GM18868 (cell line): ENCODE data around the gene PARD3.

Experiments
- ATAC-seq: cut with Tn5 transposase; IDR thresholded peaks from one replicate; pipeline ENCODE4 v1.9.1; 2021; ENCODE audit warnings: mild to moderate bottlenecking, moderate library complexity; ENCODE audit not compliant: unreplicated experiment

Gene PARD3

DNA sequence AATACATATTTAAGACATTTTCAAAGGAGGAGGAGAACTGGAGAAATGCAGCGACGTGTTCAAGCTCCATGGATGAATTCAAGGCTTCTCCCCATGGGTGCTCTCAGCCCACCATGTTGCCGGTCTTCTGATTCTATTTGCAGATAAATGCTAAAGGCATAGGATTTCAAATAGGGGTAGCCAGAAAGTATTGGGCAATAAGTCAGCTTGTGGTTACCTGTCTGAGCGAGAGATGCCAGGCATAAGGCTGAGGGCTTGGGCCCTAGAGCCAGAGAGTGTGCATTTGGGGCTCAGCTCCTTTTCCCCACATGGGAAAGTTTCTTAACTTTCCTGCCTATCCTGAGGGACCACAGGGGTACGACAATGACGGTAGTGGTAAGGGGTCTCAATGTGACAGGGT lies 180.0 kb downstream of the PARD3 start:
- ATAC-seq: no peak

DNA sequence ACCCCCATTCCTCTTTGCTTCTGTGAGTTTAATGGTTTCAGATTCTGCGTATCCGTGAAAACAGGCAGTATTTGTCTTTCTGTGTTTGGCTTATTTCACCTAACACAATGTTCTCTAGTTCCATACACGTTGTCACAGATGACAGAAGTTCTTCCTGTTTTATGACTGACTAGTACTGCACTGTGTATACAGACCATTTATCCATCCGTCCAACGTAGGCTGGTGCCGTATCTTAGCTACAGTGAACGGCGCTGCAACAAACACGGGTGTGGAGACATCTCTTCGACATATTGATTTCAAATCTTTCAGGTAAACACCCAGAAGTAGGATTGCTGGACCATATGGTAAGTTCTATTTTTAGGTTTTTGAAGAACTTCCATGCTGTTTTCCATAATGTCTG lies 181.7 kb downstream of the PARD3 start:
- no peak for ATAC-seq

DNA sequence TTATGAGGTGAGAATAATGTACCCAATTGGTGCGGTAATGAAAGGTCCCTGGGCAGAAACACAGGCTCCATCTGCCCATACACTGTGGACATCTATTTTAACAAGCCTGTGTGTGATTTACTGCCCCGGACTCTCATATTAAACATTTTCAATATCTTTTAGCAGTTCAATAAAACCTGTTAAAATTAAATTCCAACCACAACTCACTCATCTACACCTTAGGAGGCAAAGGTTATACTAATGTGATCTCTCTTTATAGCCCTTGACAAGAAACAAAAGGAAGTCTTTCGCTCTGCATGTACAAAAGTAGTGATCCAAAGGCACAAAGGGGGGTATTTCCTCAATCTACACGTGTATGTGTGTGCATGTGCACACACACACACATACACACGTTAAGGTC lies 186.0 kb downstream of the PARD3 start:
- ATAC-seq: no peak

DNA sequence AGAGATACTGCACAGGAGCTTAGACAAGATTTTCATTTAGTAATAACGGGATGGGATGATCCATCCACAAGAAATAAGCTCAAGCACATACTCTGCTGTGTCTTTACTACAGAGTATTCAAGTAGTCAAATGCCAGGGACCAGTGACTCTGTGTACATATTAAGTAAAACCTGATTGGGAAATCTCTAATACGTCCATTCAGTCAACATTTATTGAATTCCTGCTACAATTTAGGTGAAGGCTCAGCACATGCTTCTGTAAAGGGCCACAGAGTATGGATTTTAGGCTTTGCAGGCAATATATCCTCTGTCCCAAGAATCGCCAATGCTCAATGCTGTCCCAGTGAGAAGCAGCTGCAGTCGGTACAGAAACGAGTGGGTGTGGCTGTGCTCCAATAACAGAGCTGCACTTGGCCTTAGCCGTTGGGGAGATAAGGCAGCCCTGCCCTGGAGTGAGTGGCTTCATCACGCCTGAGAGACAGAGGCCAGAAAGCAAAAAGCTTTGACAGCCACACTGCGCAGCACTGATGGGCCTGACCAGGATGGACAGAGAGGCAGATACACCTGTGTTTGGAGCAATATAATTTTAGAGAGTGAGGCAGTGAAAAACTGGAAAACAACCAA lies 186.8 kb downstream of the PARD3 start:
- no peak for ATAC-seq

DNA sequence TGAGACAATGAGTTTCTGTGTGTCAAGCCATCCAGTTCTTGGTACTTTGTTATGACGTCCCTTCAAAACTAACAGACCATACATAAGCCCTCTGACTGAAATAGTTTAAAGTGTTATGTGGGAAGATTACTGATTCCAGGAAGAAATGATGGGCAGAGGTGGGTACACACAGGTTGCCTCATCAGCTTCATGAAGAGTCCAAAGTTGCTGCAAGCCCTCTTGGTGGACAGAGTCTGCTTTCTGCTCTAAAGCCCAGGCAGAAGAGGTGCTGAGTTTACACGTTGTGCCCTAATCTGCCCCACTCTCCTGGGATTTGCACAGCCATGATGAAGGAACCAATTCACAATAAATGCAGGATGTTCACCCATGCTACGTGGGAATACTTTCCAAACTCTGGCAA lies 187.4 kb downstream of the PARD3 start:
- peak; percentile 15 for ATAC-seq

DNA sequence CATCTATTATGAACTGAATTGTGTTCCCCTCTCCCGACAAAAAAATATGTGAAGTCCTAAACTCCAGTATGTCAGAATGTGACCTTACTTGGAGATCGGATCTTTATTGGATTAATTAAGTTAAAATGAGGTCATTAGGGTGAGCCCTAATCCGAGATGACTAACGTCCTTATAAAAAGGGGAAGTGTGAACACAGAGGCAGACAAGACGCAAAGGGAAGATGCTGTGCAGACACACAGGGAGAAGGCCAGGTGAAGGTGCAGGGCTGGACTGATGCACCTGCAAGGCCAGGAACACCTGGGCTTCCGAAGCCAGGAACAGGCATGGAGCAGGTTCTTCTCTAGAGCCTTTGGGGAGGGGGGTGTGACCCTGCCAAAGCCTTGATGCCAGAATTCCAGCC lies 187.8 kb downstream of the PARD3 start:
- ATAC-seq: peak; percentile 68

DNA sequence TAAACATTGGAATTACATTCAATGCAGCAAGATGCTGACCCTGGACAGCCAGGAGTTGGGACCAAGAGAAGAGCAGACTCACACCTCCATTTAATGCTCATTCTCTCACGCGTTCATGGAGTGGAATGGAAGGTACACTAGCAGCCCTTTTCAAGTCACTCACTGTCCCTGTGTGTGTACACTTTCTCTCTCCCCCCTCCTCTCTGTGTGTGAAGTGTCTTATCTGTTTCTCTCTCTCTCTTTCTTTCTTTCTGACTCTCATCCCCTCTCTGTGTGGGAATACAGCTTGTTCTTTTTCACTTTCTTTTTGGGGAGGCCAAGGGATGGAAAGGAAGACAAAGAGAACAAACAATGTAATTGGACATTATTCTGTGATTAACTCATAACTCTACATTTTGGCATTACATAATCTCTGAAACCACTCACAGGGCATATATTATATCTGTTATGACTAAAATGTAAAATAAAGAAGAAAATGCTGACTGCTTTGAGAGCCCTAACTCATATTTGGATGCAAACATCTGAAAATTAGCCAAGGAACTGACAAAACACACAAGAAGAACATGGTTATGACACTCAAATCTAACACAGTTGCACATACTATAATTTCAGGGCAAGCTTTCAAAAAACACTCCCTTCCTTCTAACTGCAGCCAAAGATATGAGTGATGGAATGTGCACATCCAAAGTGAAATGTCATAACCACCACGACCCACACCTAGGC lies 188.8 kb downstream of the PARD3 start:
- no peak for ATAC-seq

DNA sequence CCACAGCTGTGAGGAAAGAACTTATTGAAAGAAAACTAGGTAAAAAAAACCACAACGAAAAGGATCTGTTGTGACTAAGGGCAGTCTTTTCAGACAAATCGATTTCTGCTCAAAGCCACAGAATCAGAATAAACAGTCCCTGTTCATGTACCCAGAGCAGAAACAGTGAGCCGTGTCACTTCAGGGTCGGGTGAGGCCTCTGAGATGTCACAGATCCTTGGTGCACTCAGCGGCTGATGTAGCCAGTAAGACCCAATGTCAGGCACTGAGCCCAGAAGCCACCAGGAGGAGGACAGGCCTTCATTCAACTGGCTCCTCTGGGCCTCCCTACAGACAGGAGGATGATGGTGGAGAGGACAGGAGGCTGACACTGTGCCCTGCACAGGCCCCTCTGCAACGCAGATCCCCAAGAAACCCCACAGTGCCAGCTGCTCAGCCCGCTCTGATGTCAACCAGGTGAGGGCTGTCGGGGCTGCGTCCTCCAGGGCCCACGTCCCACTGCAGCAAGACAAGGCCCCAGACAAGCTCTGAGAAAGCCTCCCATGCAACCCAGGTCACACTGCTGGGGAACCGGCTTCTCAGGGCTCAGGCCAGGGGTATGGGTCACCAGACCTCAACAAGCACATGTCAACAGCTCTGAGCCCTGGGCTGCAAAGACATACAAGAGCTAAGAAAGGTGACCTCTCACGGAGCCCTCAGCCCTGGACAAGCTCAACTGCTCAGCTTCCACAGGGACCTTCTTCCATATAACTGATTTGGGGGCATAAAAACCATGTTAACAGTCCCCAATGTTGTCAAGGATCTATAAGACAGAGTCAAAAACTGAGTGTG lies 190.6 kb downstream of the PARD3 start:
- no peak for ATAC-seq

DNA sequence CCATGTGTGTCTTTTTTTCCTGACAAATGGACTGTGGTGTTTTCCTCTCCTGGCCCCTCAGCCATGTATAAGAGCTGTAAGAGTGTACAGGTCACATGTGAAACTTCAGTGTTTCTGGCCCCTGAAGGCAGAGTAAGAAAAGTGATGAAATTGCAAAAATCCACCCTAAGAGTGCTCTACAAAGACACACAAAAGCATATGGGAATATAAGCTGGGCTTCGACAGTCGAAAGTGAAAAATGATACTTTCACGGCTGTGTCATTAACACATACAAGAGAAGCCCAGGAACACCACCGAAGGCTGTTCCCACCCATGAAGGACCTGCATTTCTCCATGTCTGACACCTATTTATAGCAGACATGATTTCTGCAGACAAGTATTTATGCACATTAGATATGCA lies 192.2 kb downstream of the PARD3 start:
- ATAC-seq: no peak

DNA sequence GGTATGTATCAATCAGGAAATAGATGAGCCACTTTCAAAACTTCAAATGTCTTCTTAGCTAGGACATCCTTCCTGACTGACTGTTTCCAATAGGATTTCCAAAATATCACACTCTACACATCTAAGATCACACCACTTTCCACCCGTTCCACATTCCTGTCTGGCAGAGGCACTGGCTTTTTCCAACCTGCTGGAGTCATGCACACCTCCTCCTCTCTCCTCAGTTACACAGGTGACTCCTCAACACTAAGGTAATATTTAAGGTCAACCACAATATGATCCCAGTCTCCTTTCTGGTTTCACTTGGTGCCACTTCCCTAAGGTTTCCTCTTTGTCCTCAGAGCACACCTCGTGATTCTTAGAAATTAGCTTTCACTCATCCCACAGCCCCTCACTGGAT lies 196.5 kb downstream of the PARD3 start:
- no peak for ATAC-seq

DNA sequence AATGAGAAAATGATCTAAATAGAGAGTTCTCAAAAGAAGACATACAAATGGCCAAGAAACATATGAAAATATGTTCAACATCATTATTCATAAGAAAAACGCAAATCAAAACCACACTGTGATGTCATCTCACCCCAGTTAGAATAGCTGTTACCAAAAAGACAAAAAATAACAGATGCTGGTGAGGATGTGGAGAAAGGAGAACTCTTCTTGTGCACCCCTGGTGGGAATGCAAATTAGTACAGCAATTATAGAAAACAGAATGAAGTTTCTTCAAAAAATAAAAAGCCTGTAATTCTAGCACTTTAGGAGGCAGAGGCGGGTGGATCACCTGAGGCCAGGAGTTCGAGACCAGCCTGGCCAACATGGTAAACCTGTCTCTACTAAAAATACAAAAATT lies 199.3 kb downstream of the PARD3 start:
- ATAC-seq: peak; percentile 54

DNA sequence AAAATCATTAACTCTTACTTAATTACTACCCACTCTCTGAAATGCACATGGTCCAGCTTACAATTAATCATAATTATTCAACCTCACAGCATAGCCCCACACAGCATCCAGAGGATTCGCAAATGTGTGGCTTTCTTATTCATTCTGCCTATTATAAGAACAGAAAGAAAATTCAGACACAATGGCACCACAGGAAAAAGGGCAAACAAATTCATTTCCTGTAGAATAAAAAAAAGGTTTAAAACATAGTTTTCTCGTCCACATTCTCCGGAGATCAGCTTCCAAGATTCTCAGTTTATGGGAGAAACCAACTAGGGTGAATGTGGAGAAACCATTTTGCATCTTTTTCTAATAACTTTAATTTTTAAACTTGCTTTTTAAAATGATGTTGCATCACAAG lies 201.6 kb downstream of the PARD3 start:
- no peak for ATAC-seq

DNA sequence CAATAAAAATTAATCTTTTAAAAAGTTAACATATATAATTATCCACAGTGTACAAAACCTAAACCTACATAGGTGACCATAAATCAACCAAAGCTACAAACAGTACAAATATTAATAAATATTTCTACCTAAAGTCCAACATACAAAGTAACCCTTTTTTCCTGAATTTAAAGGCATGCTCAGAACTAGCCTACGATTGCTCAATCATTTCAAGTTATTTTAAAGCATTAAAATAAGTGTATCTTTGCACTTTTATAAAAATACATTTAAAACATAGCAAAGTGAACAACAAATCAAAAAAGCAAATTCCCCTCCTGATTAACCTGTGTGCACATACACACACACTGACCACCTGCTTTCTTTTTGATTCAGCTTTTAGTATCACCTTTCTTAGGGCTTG lies 202.2 kb downstream of the PARD3 start:
- ATAC-seq: no peak

DNA sequence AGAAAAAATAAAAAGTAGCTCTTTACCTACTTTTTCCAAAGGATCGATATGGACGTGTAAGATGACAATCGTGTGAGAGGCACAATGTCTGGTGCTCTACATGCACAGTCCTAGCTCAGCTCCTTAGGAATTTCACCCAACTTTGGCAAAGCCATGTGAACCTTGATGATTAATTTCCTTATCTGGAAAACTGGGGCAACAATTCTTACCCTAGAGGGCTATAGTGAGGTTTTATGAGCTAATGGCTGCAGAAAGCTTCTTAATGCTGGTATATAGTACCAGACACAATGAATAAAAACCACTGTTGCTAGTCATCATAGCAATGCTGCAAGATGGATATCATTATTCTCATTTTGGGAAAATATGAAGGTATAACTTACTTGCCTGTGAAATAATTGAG lies 202.7 kb downstream of the PARD3 start:
- ATAC-seq: no peak

DNA sequence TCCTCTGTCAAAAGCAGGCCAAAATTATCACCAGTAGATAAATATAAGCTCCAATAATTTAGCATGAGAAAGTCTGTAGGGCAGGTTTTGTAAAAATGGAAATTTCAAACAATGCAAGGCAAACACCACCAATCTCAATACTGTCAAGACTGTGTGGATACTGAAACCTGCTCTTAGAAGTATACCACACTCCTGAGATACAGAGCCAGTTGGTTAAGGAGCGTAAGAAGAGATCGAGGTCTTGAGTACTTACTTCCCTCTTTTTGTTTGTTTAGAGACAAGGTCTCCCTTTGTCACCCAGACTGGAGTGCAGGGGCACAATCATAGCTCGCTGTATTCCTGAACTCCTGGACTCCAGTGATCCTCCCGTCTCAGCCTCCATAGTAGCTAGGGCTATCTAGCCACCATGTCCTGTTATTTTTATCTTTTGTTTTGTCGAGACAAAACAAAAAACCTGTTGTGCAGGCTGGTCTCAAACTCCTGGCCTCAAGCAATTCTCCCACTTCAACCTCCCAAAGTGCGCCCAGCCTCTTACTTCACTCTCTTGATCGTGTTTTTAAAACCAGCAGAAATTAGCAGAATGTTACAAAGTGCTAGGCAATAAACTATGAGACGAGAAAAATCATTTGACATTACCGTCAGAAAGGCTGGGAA lies 205.7 kb downstream of the PARD3 start:
- ATAC-seq: peak; percentile 86

DNA sequence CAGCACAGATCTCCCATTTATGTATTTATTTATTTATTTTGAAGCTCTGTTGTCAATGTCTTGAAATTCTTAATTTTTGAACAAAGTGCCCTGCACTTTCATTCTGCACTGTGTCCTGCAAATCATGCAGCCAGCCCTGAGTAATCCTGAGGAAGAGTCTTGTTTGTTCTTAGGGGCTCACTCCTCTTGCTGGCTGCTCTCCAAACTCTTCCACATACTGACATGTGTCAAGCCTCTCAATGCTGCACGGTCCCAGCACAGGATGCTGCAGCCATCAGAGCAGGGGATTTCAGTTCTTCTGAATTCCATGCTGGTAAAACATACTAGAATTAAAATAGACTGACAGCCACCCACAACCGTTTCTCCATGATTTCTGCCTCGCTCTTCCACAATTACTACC lies 207.2 kb downstream of the PARD3 start:
- ATAC-seq: no peak

DNA sequence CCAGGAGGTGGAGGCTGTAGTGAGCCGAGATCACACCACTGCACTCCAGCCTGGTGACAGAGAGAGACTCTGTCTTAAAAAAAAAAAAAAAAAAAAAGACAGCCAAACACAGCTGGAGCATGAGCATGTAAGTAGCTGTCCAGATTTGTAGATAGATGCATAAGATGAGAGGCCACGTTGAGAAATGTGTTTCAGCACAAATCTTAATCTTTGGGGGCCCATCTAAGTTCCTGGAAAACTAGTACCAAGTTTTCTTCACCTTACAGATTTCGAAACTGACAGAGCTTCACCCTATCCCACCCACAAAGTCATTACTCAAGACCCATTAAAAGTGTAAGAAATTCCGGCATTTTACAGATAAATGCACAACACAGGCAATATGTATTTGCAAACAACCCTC lies 208.2 kb downstream of the PARD3 start:
- ATAC-seq: no peak

DNA sequence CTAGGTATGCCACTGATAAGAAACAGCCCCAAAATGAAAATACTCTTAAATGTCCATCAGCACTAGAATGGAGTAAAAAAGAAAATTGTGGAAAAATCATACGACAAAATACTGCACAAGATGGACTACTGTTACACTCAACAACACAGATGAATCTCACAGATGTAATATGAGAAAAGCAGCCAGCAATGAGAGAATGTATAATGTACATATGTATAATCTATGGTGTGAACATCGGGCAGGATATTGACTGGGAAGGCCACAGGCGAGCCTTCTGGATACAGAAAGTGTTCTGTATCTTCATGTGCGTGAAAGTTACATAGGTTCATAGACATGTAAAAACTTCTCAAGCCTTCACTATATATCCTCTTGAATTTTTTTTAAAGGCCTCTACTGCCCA lies 212.6 kb downstream of the PARD3 start:
- no peak for ATAC-seq

DNA sequence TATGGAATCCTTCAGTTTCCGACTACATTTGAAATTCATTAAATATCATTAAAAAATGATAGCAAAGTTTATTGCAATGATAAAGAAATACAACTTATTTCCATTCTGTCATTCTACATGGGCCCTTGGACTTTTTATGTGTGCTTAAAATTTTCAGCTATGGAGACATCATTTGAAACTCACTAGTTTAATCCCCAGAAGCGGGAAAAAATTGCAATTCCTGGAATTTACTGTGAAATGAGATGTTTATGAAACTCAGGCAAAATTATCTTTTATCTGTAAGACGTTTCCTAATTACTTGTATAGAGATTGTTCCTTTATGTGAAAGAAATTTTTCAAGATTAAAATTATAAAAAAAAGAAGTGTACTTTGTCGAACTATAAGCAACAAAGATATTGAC lies 213.4 kb downstream of the PARD3 start:
- ATAC-seq: no peak

DNA sequence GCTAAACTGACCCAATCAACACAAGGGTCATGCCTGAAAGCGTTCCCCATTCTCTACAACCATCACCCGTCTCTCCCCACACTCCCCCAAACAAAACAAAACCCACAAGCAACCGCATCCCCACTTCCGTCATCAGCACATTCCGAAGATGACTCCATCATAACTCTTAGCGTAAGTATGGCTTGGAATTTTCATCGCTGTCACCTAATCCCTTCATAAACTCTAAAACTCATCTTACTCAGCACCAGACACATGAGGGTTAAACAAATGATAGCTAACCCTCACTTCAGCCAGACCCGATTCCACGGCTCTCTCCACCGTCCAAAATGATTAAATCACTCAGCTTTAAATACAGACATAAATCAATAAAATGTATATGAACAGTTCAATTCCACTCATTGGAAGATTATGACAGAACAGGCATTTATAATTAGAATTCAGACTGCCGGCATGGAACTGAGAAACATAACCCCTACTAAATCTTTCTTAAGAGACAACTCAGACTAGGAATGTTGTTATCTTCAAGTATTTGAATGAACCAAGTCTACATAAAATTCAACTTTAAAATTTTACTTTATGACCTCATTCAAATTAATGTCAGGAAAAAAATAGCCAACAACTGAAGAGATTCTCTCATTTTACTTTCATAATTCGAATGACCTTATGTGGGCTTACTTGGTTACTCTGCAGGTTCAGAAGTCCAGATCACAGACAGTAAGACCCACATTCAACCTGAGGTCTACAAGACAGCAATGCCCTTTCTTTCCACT lies 215.9 kb downstream of the PARD3 start:
- ATAC-seq: no peak

DNA sequence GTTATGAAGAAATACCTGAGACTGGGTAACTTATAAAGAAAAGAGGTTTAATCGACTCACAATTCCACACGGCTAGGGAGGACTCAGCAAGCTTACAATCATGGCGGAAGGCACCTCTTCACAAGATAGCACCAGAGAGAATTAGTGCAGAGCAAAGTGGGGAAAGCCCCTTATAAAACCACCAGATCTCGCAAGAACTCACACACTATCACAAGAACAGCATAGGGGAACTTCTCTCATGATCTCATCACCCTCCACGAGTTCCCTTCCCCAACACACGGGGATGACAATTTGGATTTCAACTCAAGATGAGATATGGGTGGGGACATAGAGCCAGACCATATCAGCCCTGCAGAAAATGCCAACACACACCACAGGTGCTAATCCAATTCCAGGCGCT lies 218.7 kb downstream of the PARD3 start:
- ATAC-seq: no peak
